Erythroblast (primary cell): ENCODE data around the gene PNO1.

Source experiments
- GATA1 ChIP-seq: IDR thresholded peaks from 2 replicates; pipeline ENCODE4 v1.6.1; 2011; ENCODE audit warnings: low read depth, mild to moderate bottlenecking, control low read depth, low read length, moderate library complexity
- POLR2A ChIP-seq: IDR thresholded peaks from 2 replicates; pipeline ENCODE4 v1.6.1; 2011; ENCODE audit warnings: mild to moderate bottlenecking, low read length

- TF ChIP-seq POLR2A, result no peak
- TF ChIP-seq GATA1, result no peak
Measured at GRCh38 chr2:68157002-68157401, 686 bp upstream of the PNO1 start.
